HG02798 (cell line): ENCODE measurements around the gene YBX2.
A peak's percentile ranks its signal among the peaks of the same experiment; 100 is the strongest.

Experiments used
- ATAC-seq: cut with Tn5 transposase; IDR thresholded peaks from one replicate; pipeline ENCODE4 v1.9.1; 2021; ENCODE audit warnings: mild to moderate bottlenecking; ENCODE audit not compliant: unreplicated experiment, poor library complexity

YBX2 gene

GRCh38 chr17:7306911-7307685 is 12.7 kb upstream of the YBX2 start, which contains the start of gene EIF5A:
Gene EIF5A, plus strand, starts transcription at chr17:7307628. Its CDS starts 2,008 bp downstream, at chr17:7309636.
- ATAC-seq, result peak; percentile 79

GRCh38 chr17:7304179-7304578 is 9.7 kb upstream of the YBX2 start:
- ATAC-seq, result no peak

- ATAC-seq, result peak; percentile 55
Observed at GRCh38 chr17:7296189-7296861, 1.9 kb upstream of the YBX2 start.

- ATAC-seq, result no peak
Observed at GRCh38 chr17:7295230-7296180, 1.1 kb upstream of the YBX2 start.

GRCh38 chr17:7293816-7294613 is 424 bp downstream of the YBX2 start:
- no peak for ATAC-seq

- ATAC-seq, result no peak
Observed at GRCh38 chr17:7293159-7293558, 1.3 kb downstream of the YBX2 start.

- ATAC-seq, result no peak
Observed at GRCh38 chr17:7292729-7293128, 1.7 kb downstream of the YBX2 start.

- no peak for ATAC-seq
Observed at GRCh38 chr17:7292194-7292593, 2.2 kb downstream of the YBX2 start.

GRCh38 chr17:7290685-7291084 is 3.8 kb downstream of the YBX2 start:
- ATAC-seq, result no peak

GRCh38 chr17:7290166-7290565 is 4.3 kb downstream of the YBX2 start:
- no peak for ATAC-seq

- no peak for ATAC-seq
Observed at GRCh38 chr17:7289256-7290032, 5.0 kb downstream of the YBX2 start.

- no peak for ATAC-seq
Observed at GRCh38 chr17:7285679-7286078, 8.8 kb downstream of the YBX2 start.

- ATAC-seq, result no peak
Observed at GRCh38 chr17:7284911-7285310, 9.5 kb downstream of the YBX2 start.

GRCh38 chr17:7283471-7284216 is 10.8 kb downstream of the YBX2 start:
- no peak for ATAC-seq

GRCh38 chr17:7282752-7283321 is 11.6 kb downstream of the YBX2 start:
- ATAC-seq, result no peak

GRCh38 chr17:7281953-7282751 is 12.3 kb downstream of the YBX2 start:
- no peak for ATAC-seq
